NOMO-1 treated with DMSO at 0.1 percent for 48 hours (cell line): ENCODE results near the gene RLN3.

Experiments used
- DNase-seq: peaks from one replicate; lab custom pipeline; 2025; ENCODE audit not compliant: unreplicated experiment; lab: John Stamatoyannopoulos, UW

RLN3 gene

DNA sequence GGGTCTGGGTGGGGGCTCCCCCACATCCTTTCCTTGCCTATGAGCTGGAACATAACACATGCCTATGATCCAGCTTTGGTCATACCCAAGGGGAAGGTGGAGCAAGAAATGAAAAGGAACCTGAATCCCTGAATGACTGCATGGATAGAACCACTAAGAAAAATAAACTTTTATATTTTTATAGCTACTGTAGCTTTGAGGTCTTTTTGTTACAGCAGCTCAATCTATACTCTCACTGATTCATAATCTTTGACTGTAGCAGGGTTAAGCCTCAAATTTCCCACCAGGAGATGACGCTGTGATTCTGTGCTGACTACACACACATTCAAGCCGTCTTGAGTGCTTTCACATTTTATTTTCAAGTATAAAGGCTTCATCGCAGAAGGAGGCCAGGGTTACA, 25.1 kb downstream of the RLN3 start:
- no peak for DNase-seq

DNA sequence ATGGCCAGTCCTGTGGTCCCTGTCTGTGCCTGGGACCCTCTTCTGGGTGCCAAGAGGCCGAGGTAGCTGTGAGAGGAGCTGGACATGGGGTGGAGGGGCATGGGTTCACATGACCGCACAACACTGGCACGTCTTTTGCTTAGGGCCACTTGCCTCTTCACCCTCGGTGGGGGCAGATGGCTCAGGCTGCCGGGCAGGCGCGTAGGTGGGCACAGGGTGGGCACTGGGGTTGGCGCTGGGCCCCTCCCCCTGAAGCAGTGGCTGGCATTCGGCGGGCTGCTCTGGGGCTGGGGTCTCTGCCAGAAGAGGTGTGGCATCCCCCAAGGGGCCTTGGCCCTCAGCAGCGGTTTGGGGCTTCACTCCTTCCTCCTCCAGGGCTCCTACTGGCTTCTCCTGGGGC, 25.6 kb downstream of the RLN3 start:
- no peak for DNase-seq

DNA sequence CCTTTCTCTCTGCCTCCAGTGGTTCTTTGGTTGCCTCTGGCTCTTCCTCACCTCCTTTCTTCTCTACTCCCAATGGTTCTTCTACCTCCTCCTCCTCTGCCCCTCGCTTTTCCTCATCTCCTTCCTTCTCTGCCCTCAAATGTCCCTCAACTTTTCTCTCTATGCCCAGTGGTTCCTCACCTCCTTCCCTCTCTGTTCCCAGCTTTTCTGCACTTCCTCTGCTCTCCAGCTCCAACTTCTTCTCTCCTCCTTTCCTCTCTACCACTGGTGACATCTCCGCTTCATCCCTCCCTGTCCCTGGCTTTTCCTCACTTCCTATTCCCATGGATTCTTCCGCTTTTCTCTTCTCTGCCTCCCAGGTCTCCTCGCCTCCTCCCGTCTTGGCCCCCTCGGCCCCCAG, 26.2 kb downstream of the RLN3 start:
- DNase-seq, result no peak

DNA sequence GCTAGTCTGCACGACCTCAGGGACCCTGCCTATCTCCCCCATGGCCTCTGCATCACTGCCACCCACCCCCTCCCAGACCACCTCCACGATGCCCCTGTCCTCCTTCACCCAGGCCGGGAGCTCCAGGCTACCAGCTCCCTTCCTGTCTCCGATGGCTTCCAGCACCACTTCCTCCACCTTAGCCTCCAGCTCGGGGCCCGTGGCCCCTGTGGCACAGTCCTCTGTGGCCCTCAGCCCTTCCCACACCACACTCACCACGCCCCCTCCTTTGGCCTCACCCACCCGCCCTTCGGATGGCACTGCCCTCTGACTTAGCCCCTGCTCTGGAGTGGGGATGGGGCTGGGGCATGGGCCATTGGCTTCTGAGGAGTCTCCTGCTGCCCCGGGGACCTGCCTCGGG, 26.8 kb downstream of the RLN3 start:
- DNase-seq, result no peak

DNA sequence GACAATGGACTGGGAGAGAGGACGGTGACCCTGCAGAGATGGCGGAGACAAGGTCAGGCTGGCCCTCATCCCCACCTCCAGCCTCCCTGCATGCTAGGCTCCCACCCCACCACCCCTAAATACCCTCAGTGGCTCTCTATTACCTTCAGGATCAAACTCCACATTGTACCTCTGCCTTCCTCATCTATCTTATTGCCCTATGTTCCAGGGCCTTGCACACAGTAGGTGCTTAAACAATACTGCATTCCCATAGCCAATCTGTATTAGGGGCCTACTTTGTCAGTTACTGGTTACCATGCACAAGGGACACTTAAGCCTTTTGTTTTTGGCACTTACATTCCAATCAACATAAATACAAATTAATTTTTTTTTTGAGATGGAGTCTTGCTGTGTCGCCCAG, 27.4 kb downstream of the RLN3 start:
- no peak for DNase-seq

DNA sequence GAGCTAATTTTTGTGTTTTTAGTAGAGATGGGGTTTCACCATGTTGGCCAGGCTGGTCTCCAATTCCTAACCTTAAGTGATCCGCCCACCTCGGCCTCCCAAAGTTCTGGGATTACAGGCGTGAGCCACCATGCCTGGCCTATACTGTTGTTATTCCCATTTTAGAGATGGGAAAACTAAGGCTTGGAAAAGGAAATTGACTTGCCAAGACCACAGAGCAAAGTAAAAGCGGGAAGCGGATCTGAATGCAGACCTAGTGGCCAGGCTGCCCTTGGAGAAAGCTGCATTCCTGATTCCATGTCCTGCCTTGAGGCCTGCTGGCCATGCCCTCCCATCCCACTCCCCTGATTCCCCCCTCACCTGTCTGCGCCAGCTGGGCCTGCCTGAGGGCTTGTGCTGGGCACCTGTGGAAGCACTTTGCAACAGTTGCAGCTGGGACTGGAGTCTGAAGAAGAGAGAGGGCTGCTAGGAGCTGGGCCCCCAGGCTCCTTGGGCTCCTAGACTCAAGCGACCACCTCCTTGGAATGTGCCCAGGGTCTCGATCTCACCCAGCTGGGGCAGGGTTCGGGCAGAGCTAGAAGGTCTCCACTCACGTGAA, 28.2 kb downstream of the RLN3 start:
- DNase-seq, result no peak

DNA sequence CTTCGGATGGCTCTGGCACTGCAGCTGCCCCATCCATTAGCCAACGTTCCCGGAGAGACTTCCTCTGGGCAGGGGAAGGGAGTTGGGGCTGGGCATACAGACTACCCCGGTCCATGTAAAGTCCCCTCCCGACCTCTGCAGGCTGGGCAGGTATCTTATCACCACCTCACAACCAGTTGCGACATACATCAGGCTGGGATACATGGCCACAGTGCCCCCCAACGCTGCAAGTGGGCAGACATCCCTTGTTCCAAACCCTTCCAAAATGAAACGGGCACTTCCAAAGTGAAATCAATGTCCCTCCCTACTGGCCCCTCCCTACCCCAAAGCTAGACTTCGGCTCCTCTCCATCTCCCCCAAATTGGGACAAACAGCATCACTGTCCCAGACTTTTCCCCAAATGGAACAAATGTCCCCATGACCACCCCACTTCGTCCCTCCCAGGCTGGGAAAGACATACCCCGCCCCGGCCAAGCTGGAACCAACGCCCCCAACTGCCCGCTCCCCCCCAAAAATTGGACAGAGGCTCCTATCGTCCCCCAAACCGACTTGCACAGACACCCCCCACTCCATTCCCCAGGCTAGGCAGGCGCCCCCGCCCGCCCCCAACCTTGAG, 28.9 kb downstream of the RLN3 start:
- DNase-seq, result no peak

DNA sequence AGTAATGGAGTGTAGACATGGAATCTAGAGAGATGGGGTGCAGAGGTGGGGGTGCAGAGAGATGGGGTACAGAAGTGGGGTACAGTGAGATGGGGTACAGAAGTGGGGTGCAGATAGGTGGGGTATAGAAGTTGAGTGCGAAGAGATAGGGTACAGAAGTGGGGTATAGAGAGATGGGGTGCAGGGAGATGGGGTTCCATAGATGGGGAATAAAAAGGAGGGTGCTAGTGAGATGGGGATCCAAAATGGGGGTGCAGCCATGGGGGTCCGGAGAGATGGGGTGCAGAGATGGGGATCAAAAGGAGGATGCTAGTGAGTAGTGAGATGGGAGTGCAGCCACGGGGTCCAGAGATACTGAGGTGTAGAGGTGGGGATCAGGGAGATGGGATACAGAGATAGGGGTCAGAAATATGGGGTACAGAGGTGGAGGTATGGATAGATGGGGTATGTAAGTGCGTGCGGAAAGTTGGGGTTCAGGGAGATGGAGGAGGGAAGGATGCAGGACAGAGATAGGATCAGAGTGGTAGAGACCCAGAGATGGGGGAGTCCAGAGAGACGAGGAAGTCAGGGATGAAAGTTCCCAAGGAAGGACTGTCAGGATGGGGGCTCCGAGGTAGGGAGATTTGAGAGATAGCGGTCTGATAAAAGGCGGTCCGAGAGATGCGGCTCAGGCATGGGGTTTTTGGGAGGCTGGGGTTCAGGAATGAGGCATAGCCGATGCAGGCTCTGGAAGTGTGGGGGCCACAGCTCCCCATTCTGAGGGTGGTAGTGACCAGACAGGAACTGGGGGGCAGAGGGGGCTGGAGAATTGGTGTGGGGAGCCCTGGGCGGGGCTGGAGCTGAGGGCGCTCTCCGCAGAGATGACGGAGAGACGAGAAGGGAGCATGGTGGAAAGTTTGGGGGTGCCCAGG, 30.5 kb downstream of the RLN3 start:
- DNase-seq, result no peak

DNA sequence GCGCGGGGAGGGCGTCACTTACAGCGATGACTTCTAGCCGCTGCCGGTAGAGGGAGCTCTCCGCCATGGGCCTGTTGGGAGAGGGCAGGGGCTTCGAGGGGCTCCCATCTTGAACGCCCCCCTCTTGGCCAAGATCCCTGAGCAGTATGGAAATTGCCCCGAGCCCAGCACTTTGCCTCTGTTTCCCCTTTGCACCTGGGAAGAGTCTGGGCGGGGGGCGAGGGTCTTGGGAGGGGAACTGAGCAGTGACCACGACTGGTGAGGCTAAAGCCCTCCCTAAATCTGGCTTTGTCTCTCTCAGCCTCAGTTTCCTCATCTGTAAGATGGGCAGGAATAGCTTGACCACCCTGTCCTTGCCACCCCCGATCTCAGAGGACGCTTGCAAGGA, 31.1 kb downstream of the RLN3 start:
- peak; percentile 20 for DNase-seq

DNA sequence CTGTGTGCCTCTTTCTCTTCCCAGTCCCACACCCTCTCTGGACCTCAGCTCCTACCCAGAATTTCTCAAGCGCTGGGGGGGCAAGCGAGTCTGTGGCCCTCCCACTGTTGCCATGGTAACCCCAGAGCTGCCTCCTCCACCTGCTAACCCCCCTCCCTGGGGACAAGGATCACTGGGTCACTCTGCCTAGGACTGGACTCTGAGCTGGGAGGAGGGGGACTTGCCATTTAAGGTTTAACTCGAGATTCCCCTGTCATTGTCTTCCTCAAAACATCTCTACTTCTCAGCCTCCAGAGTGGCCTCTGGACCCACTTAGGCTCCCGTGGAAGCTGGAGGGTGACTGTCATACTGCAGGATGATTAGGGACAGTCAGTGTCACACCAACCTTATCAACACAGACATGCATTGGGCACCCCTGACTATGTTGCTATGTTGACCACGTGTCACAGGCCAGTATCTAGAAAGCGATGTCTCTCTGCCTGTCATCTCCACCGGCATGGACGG, 31.8 kb downstream of the RLN3 start:
- DNase-seq, result no peak

DNA sequence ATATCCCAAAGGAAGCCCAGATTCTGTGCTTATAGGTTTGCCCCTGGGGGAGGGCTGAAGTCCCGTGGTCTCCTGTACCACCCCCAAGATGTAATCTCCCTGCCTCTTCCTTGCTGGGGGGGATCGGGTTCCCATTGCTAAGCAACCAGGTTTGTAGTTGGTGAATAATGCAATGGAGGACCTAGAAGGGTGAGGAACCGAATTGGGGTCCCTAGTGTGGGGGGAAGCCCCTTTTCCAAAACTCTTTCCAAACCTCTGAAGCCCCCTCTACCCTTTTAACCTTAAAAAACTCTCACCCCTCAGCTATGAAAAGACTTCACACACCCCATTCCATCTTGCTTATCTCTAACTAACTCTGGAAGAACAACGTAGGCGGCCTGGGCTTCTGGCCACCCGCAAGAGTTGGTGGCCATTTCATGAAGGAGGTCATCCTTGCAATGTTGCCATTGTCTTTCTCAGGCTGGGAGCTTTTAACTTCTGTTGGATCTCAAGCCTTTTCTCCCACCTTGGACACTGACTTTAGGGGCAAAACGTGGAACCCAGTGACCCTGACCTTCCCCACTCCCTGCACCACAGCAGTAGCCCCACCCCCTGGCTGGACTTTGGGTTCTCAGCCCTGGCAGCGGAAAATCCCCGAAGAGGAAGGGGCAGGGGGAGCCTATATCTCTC, 33.3 kb downstream of the RLN3 start:
- no peak for DNase-seq

DNA sequence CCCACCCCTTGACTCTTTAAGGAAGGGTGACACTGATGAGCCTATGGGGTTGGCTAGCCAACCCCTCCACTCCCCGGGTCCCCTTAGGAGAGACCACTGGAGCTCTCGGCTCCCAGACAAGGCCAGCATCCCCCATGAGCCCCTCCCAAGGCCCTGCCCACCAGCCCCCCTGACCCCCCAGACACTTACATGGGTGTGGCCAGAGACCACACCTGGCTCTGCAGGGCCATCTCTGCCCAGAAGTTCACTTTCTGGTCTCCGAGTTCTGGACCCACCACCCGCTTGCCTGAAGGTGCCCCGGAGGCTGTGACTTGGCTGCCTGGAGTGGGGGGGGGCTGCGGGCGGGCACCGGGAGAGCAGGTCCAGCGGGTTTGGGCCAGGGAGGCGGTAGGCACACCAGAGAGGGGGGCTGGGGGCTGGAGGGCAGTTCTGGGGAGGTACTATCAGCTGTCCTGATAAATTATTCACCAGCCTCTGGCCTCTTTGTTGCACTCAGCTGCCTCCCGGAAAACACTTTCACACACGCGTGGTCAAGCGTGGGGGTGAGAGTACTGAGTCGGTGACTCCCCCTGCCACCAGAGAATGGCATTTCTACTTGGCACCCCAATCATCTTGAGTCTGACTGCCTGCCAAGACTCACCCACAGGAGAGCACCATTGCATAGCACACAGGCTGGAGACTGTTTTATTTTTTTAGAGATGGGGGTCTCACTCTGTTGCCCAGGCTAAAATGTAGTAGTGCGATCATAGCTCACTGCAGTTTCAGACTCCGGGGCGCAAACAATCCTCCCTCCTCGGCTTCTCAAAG, 34.0 kb downstream of the RLN3 start, which contains the start of gene PALM3:
Gene PALM3, minus strand, starts transcription at position 326 of the 807 bp plus-strand sequence. Its CDS starts 96 bp downstream, at position 230.
- DNase-seq, result no peak

DNA sequence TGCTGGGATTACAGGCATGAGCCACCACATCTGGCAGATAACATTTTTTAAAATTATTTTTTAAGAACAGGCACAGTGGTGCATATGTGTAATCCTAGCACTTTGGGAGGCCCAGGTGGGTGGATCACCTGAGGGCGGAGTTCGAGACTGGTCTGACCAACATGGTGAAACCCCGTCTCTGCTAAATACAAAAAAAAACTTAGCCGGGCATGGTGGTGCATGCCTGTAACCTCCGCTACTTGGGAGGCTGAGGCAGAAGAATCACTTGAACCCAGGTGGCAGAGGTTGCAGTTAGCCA, 34.6 kb downstream of the RLN3 start:
- no peak for DNase-seq

DNA sequence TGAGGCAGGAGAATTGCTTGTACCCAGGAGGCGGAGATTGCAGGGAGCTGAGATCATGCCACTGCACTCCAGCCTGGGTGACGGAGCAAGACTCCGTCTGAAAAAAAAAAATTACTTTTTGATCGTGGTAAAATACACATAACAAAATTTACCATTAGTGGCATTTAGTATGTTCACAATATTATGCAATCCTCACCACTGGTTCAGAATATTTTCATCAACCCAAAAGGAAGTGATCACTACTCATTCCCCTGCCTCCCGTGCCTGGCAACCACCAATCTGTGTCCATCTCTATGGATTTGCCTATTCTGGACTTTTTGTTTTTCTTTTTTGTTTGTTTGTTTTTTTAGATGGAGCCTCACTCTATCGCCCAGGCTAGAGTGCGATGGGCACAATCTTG, 35.2 kb downstream of the RLN3 start:
- DNase-seq, result no peak

DNA sequence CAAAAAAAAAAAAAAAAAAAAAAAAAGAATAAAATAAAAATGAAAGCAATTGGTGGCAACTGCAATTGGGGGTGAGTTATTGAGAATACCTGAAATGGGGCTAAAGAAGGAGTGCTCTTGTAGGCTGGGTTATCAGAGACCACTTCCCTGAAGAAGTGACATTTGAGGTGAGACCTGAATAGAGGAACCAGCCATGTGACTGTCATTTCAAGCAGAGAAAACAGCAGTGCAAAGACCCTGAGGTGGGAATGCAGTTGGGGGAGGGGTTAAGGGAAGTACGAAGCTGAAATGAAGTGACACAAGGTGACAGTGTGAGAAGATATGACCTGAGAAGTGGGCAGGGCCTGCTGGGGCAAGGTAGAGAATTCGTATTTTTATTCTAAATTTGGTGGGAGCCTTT, 38.2 kb downstream of the RLN3 start:
- peak; percentile 10 for DNase-seq

DNA sequence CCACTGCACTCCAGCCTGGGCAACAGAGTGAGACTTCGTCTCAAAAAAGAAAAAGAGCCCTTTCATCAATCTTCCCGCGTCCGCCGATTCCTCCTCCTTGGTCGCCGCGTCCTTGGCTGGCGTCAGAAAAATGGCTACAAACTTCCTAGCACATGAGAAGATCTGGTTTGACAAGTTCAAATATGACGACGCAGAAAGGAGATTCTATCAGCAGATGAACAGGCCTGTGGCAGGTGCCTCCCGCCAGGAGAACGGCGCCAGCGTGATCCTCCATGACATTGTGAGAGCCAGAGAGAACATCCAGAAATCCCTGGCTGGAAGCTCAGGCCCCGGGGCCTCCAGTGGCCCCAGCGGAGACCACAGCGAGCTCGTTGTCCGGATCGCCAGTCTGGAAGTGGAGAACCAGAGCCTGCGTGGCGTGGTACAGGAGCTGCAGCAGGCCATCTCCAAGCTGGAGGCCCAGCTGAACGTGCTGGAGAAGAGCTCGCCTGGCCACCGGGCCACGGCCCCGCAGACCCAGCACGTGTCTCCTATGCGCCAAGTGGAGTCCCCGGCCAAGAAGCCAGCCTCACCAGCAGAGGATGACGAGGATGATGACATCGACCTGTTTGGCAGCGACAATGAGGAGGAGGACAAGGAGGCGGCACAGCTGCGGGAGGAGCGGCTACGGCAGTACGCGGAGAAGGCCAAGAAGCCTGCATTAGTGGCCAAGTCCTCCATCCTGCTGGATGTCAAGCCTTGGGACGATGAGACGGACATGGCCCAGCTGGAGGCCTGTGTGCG, 42.5 kb downstream of the RLN3 start:
- no peak for DNase-seq

DNA sequence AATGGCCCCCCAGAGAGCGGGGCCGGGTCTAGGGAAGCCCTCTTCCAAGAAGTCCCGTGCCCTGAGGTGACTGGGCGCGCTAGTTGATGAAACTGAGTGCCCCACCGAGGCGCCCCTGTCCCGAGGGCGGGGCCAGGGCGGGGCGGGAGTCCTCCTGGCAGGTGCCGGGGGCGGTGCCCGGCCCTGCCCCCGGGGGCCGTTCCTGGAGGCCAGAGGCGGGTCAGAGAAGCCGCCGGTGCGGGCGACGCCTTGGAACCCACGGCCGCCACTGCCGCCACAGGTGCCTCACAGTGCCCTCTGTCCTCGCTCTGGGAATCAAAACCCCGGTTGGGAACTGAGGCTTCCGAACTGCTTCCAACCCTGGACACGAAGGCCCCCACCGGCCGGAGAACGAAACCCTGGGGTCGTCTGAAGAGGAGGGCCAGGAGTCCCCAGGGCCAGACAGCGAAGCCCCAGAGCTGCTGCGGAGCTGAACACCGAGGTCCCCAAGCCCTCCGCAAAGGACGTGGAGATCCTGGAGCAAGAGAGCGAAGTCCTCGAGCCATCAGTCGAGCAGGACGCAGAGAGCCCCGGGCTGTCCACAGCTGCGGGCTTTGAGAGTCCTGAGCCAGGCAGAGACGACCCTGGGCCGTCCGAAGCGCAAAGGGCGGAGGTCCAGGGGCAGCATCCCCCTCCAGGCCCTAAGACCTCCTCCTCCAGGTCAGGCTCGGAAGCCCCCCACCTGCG, 44.8 kb downstream of the RLN3 start, which contains the start of gene MISP3:
Gene MISP3, plus strand, starts transcription at position 252 of the 726 bp plus-strand sequence. CDS start 524 bp downstream, outside the sequence.
- DNase-seq, result no peak

DNA sequence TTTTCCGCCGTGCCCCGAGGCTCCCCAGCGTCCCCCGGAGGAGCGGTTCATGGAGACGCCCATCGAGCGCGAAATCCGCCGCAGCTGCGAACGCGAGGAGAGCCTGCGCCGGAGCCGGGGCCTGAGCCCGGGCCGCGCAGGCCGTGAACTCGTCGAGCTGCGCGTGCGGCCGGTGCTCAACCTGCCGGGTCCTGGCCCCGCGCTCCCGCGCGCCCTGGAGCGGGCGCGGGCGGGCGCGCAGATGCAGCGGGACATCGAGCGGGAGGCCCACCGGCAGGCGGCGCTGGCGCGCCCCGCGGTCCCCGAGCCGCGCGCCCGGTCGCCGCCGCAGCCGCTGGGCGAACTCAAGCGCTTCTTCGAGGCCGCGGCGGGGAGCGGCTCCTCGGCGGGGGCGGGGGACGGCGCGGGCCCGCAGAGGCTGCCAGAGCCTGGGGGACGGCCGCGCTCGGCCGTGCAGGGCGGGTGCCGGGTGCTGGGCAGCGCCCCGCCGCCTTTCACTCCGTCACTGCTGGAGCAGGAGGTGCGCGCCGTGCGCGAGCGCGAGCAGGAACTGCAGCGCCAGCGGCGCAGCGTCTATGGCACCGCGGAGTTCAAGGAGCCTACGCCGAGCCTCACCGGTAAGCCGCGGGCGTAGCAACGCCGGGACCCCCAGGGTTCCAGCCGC, 45.4 kb downstream of the RLN3 start:
- DNase-seq, result peak; percentile 68
